IMR-90 (cell line): ENCODE results near the gene CDK18. TPM values are rescaled to one million over a fixed set of nuclear protein-coding genes. Genes with fewer than 3 reads are reported as not detected.

Source experiments
- ATAC-seq: fragments of 200-7000 bp; cut with Tn5 transposase; 2 replicates; pipeline ENCODE4 v1.9.1; 2020; ENCODE audit warnings: low read depth, mild to moderate bottlenecking, moderate library complexity
- BruUV-seq: library from RNA; stranded (reverse); fragments of 400-500 nt; replicated peaks from 2 replicates; lab custom pipeline; 2021; lab: Mats Ljungman, UMichigan
- CTCF ChIA-PET: fragments of 300-600 bp; formaldehyde crosslinking; extraction: SDS; loops from one replicate; lab custom pipeline; 2021; ENCODE audit warnings: antibody characterized with exemption; lab: Yijun Ruan, JAX
- POLR2A ChIA-PET: fragments of 300-600 bp; sonication (Branson Sonifier 250); formaldehyde crosslinking; loops from one replicate; lab custom pipeline; 2022; ENCODE audit warnings: antibody characterized with exemption; ENCODE audit not compliant: unreplicated experiment; lab: Charles Lee
- DNase-seq: peaks from one replicate; pipeline ENCODE4 v3.0.0; 2013
- H2AFZ ChIP-seq: replicated peaks from 2 replicates; pipeline ENCODE3; 2013; ENCODE audit warnings: low read length, mild to moderate bottlenecking; ENCODE audit not compliant: poor library complexity
- H2AK5ac ChIP-seq: 2 replicates; pipeline ENCODE4 v1.6.1; 2013; ENCODE audit warnings: low read depth, low read length, inconsistent platforms
- H2AK9ac ChIP-seq: replicated peaks from 2 replicates; pipeline ENCODE3; 2013; ENCODE audit warnings: mild to moderate bottlenecking, low read depth, low read length, moderate library complexity; ENCODE audit not compliant: poor library complexity
- H2BK120ac ChIP-seq: 2 replicates; pipeline ENCODE4 v1.6.1; 2013; ENCODE audit warnings: low read depth, low read length, inconsistent platforms
- H2BK15ac ChIP-seq: 3 replicates; pipeline ENCODE4 v1.6.1; 2013; ENCODE audit warnings: low read depth, low read length, inconsistent platforms
- H2BK20ac ChIP-seq: 2 replicates; pipeline ENCODE4 v1.6.1; 2013; ENCODE audit warnings: low read depth, mild to moderate bottlenecking, inconsistent platforms, low read length, moderate library complexity
- H2BK5ac ChIP-seq: 2 replicates; pipeline ENCODE4 v1.6.1; 2013; ENCODE audit warnings: mild to moderate bottlenecking, low read depth, low read length, inconsistent platforms; ENCODE audit not compliant: poor library complexity, severe bottlenecking
- H3K14ac ChIP-seq: replicated peaks from 2 replicates; pipeline ENCODE4 v1.6.1; 2013; ENCODE audit warnings: low read depth, low read length, inconsistent platforms
- H3K18ac ChIP-seq: 2 replicates; pipeline ENCODE4 v1.6.1; 2013; ENCODE audit warnings: low read depth, low read length, control low read depth
- H3K23ac ChIP-seq: 2 replicates; pipeline ENCODE4 v1.6.1; 2013; ENCODE audit warnings: low read depth, low read length, inconsistent platforms
- H3K27ac ChIP-seq: 2 replicates; pipeline ENCODE4 v1.5.1; 2013; ENCODE audit warnings: mild to moderate bottlenecking, control low read depth, low read length; ENCODE audit not compliant: insufficient read depth
- H3K27me3 ChIP-seq: 2 replicates; pipeline ENCODE4 v1.6.1; 2013; ENCODE audit warnings: low read length; ENCODE audit not compliant: control insufficient read depth, insufficient read depth
- H3K36me3 ChIP-seq: 2 replicates; pipeline ENCODE4 v1.6.1; 2013; ENCODE audit warnings: low read length, mixed read lengths; ENCODE audit not compliant: control insufficient read depth, insufficient read depth
- H3K4ac ChIP-seq: 2 replicates; pipeline ENCODE4 v1.6.1; 2013; ENCODE audit warnings: low read depth, low read length, inconsistent platforms
- H3K4me1 ChIP-seq: 2 replicates; pipeline ENCODE4 v1.6.1; 2013; ENCODE audit warnings: low read length, mixed read lengths; ENCODE audit not compliant: control insufficient read depth, insufficient read depth
- H3K4me2 ChIP-seq: 2 replicates; pipeline ENCODE4 v1.6.1; 2013; ENCODE audit warnings: low read depth, mild to moderate bottlenecking, control low read depth, low read length, moderate library complexity
- H3K4me3 ChIP-seq: 2 replicates; pipeline ENCODE4 v1.5.1; 2013; ENCODE audit warnings: low read depth, mild to moderate bottlenecking, control low read depth, low read length, moderate library complexity; ENCODE audit not compliant: insufficient read depth
- H3K56ac ChIP-seq: 2 replicates; pipeline ENCODE4 v1.6.1; 2013; ENCODE audit warnings: low read length, inconsistent platforms; ENCODE audit not compliant: insufficient read depth; ENCODE audit errors: extremely low read depth
- H3K79me1 ChIP-seq, 2 experiments: 2 replicates each; pipeline ENCODE4 v1.6.1; 2013; ENCODE audit warnings: low read length in 2 of 2, inconsistent platforms in 1 of 2, low read depth in 1 of 2
- H3K9ac ChIP-seq: 2 replicates; pipeline ENCODE4 v1.6.1; 2013; ENCODE audit warnings: low read depth, low read length, control low read depth
- H3K9me1 ChIP-seq: 2 replicates; pipeline ENCODE4 v1.6.1; 2013; ENCODE audit warnings: low read length, inconsistent platforms; ENCODE audit not compliant: insufficient read depth
- H3K9me3 ChIP-seq: 2 replicates; pipeline ENCODE4 v1.6.1; 2013; ENCODE audit warnings: low read length; ENCODE audit not compliant: control insufficient read depth, insufficient read depth
- H4K20me1 ChIP-seq: 2 replicates; pipeline ENCODE4 v1.6.1; 2013; ENCODE audit warnings: low read length, inconsistent platforms; ENCODE audit not compliant: insufficient read depth
- H4K5ac ChIP-seq: 2 replicates; pipeline ENCODE4 v1.6.1; 2013; ENCODE audit warnings: mild to moderate bottlenecking, low read depth, low read length, control low read depth
- H4K8ac ChIP-seq, 2 experiments: 2 replicates each; pipeline ENCODE4 v1.6.1; 2013; ENCODE audit warnings: low read depth in 2 of 2, low read length in 2 of 2, control low read depth in 1 of 2, inconsistent platforms in 1 of 2
- H4K91ac ChIP-seq: 2 replicates; pipeline ENCODE4 v1.6.1; 2013; ENCODE audit warnings: low read depth, low read length, inconsistent platforms; ENCODE audit not compliant: insufficient read depth
- BHLHE40 ChIP-seq: fragments of 150-350 bp; IDR thresholded peaks from 2 replicates; pipeline ENCODE4 v1.6.1; 2016; ENCODE audit warnings: mild to moderate bottlenecking, low read depth, low read length
- CEBPB ChIP-seq: IDR thresholded peaks from 2 replicates; pipeline ENCODE4 v1.6.1; 2012; ENCODE audit warnings: low read depth, low read length, improper control_type of control experiment
- CHD1 ChIP-seq: IDR thresholded peaks from 2 replicates; pipeline ENCODE4 v1.6.1; 2012; ENCODE audit warnings: low read depth, low read length, improper control_type of control experiment
- ELK1 ChIP-seq: fragments of 150-350 bp; IDR thresholded peaks from 2 replicates; pipeline ENCODE4 v1.6.1; 2016; ENCODE audit warnings: low read depth, mild to moderate bottlenecking, low read length, moderate library complexity, borderline replicate concordance
- FOS ChIP-seq: fragments of 150-350 bp; IDR thresholded peaks from 2 replicates; pipeline ENCODE4 v1.6.1; 2016; ENCODE audit warnings: low read depth, low read length
- MAZ ChIP-seq: IDR thresholded peaks from 2 replicates; pipeline ENCODE4 v1.6.1; 2012; ENCODE audit warnings: low read depth, mild to moderate bottlenecking, low read length, improper control_type of control experiment, moderate library complexity, borderline replicate concordance
- MXI1 ChIP-seq: IDR thresholded peaks from 2 replicates; pipeline ENCODE4 v1.6.1; 2012; ENCODE audit warnings: low read depth, mild to moderate bottlenecking, low read length, moderate library complexity, borderline replicate concordance
- POLR2A ChIP-seq: IDR thresholded peaks from 2 replicates; pipeline ENCODE4 v1.6.1; 2012; ENCODE audit warnings: mild to moderate bottlenecking, low read depth, low read length
- RAD21 ChIP-seq: IDR thresholded peaks from 2 replicates; pipeline ENCODE4 v1.6.1; 2012; ENCODE audit warnings: low read length, improper control_type of control experiment
- RCOR1 ChIP-seq: IDR thresholded peaks from 2 replicates; pipeline ENCODE4 v1.6.1; 2012; ENCODE audit warnings: mild to moderate bottlenecking, low read length, improper control_type of control experiment; ENCODE audit not compliant: insufficient replicate concordance
- RFX5 ChIP-seq: IDR thresholded peaks from 2 replicates; pipeline ENCODE4 v1.8.0; 2012; ENCODE audit warnings: low read depth, mild to moderate bottlenecking, low read length, moderate library complexity
- SMC3 ChIP-seq: fragments of 150-350 bp; IDR thresholded peaks from 2 replicates; pipeline ENCODE4 v1.6.1; 2016; ENCODE audit warnings: low read depth, mild to moderate bottlenecking, antibody characterized with exemption, low read length, moderate library complexity
- WGBS, 2 experiments: methylation state at CpG; one replicate each; pipeline versions ENCODE4 v1.1.5 to v1.1.7; 2013; ENCODE audit warnings: missing lambda C conversion rate in 2 of 2; ENCODE audit not compliant: insufficient read length in 1 of 2; ENCODE audit errors: extremely low coverage in 2 of 2; 5-methylcytosine and 5-hydroxymethylcytosine counted together
- dilution Hi-C: fragments of 300-500 bp; cut with HindIII; formaldehyde crosslinking; loops from one replicate; pipeline ENCODE4 v1.14.3; 2018; ENCODE audit warnings: low sequenced_read_pairs; ENCODE audit not compliant: unreplicated experiment
- in situ Hi-C: fragments of 300-500 bp; cut with MboI; formaldehyde crosslinking; loops from 3 replicates; pipeline ENCODE4 v1.14.3; 2019; ENCODE audit warnings: low sequenced_read_pairs, inconsistent platforms, mixed read lengths
- intact Hi-C: fragments of 100-400 bp; cut with micrococcal nuclease; formaldehyde crosslinking; loops from 2 replicates; pipeline ENCODE4 v1.10.0; 2022
- polyA plus RNA-seq, 3 experiments: library from polyadenylated mRNA; depleted of rRNA; stranded (reverse); fragments of >200 nt; gene quantifications; 2 replicates each; pipeline ENCODE4 v1.2.3, GENCODE V29; 2012; ENCODE audit warnings: low replicate concordance in 1 of 3
- total RNA-seq: library from RNA; depleted of rRNA; stranded (reverse); fragments of >200 nt; gene quantifications from 2 replicates; pipeline ENCODE4 v1.2.3, GENCODE V29; 2012
- TF ChIP-seq, protein P1 (sequence below): conservative IDR thresholded peaks from 2 replicates; pipeline ENCODE4 v1.5.1; 2012; ENCODE audit warnings: mild to moderate bottlenecking, low read depth, low read length, improper control_type of control experiment
- TF ChIP-seq, protein P2 (sequence below): fragments of 150-350 bp; IDR thresholded peaks from 2 replicates; pipeline ENCODE4 v1.6.1; 2017; ENCODE audit warnings: mild to moderate bottlenecking, antibody characterized with exemption, low read length, low read depth

CDK18 gene
- total and polyA plus RNA-seq, 2 of the 4 experiments (the other 2 are of a cell fraction): 0.18 to 0.48 TPM

DNA sequence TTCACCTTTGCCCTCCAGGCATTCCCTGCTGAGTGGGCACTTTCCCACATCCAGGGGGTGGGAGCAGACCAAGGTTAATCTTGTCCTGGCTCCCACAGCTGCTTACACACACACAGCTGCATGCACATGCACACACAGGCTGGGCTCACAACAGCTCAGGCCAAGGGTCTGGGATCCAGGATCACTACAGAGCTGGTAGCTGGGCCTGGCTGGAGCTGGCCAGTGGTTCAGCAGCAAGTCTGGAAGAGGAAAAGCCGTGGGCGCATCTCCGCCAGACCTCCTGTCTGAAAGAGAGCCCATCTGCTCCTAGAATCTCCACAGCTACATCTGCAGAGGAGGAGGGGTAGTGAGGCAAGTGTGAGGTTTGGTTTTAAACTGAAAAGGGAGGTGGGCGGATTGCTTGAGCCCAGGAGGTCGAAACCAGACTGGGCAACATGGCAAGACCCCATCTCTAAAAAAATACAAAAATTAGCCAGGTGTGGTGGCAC is 3.8 kb downstream of the CDK18 start:
- H3K4me1 ChIP-seq: peaks cover 2% of the 10 kb centered on the region; the same call in 1 of the 2 replicates

More for the DNA sequence above, 3.8 kb downstream of the CDK18 start:
- Histone ChIP-seq H3K27me3 (peaks cover 52% of the 10 kb centered on the region), H3K14ac (no peak overlapping the region), H3K9me3 (no peaks in the 10 kb centered on the region; the same call in 1 of the 2 replicates), H3K4ac (no peak overlapping the region), H4K5ac (no peak overlapping the region), H3K4me2 (no peak overlapping the region), H2AFZ (no peak overlapping the region), H3K36me3 (no peaks in the 10 kb centered on the region), H4K8ac (no peak overlapping the region), H3K56ac (no peak overlapping the region), H2BK5ac (no peak overlapping the region), H3K79me1 (no peaks in the 10 kb centered on the region), H3K27ac (no peak overlapping the region), H2BK120ac (no peak overlapping the region), H3K9me1 (no peaks in the 10 kb centered on the region), H3K18ac (no peak overlapping the region), H3K23ac (no peak overlapping the region), H2BK15ac (no peak overlapping the region), H4K91ac (no peak overlapping the region), H4K20me1 (no peaks in the 10 kb centered on the region), H3K4me3 (no peak overlapping the region), H2AK5ac (no peak overlapping the region), H3K9ac (no peak overlapping the region), H2AK9ac (no peak overlapping the region), H2BK20ac (no peak overlapping the region)
- dilution Hi-C loops (no loop called here), in situ Hi-C loops (no loop called here), intact Hi-C loops (no loop called here)
- CTCF ChIA-PET: no interaction called here
- no peak for DNase-seq
- BruUV-seq: no TSS peak
- POLR2A ChIA-PET: no interaction called here
- TF ChIP-seq CEBPB (no peak), BHLHE40 (no peak), MAZ (no peak), POLR2A (no peak), SMC3 (no peak), RCOR1 (no peak), ELK1 (no peak), RFX5 (no peak), FOS (no peak), RAD21 (no peak), CHD1 (no peak), MXI1 (no peak)
- TF ChIP-seq, protein P1, sequence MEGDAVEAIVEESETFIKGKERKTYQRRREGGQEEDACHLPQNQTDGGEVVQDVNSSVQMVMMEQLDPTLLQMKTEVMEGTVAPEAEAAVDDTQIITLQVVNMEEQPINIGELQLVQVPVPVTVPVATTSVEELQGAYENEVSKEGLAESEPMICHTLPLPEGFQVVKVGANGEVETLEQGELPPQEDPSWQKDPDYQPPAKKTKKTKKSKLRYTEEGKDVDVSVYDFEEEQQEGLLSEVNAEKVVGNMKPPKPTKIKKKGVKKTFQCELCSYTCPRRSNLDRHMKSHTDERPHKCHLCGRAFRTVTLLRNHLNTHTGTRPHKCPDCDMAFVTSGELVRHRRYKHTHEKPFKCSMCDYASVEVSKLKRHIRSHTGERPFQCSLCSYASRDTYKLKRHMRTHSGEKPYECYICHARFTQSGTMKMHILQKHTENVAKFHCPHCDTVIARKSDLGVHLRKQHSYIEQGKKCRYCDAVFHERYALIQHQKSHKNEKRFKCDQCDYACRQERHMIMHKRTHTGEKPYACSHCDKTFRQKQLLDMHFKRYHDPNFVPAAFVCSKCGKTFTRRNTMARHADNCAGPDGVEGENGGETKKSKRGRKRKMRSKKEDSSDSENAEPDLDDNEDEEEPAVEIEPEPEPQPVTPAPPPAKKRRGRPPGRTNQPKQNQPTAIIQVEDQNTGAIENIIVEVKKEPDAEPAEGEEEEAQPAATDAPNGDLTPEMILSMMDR: no peak
- TF ChIP-seq, protein P2, sequence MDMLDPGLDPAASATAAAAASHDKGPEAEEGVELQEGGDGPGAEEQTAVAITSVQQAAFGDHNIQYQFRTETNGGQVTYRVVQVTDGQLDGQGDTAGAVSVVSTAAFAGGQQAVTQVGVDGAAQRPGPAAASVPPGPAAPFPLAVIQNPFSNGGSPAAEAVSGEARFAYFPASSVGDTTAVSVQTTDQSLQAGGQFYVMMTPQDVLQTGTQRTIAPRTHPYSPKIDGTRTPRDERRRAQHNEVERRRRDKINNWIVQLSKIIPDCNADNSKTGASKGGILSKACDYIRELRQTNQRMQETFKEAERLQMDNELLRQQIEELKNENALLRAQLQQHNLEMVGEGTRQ: no peak
- no peak for ATAC-seq
- 67% methylated on average over 2 of the region's 5 CpGs; no CpG with 5 or more reads in 1 of the 2 experiments for WGBS, 2 experiments
